Esophagus mucosa (tissue), 1 donor: ENCODE data around the gene ATF7. TPM values are rescaled to one million over a fixed set of nuclear protein-coding genes. Genes with fewer than 3 reads are reported as not detected.
"Not testable (repeated sequence)": the region's sequence is repeated elsewhere in the genome, so short reads cannot be mapped to it uniquely, and the experiment has no call there.

Source experiments
- ATAC-seq: fragments of 200-7000 bp; cut with Tn5 transposase; one replicate; pipeline ENCODE4 v1.9.1; 2020
- total RNA-seq: library from RNA; stranded (reverse); gene quantifications from one replicate; pipeline ENCODE4 v1.2.4, GENCODE V29; 2023
- donor health status: DM: yes; HTN: yes; CAD: no.

ATF7 gene
- 29.7 TPM for total RNA-seq

DNA sequence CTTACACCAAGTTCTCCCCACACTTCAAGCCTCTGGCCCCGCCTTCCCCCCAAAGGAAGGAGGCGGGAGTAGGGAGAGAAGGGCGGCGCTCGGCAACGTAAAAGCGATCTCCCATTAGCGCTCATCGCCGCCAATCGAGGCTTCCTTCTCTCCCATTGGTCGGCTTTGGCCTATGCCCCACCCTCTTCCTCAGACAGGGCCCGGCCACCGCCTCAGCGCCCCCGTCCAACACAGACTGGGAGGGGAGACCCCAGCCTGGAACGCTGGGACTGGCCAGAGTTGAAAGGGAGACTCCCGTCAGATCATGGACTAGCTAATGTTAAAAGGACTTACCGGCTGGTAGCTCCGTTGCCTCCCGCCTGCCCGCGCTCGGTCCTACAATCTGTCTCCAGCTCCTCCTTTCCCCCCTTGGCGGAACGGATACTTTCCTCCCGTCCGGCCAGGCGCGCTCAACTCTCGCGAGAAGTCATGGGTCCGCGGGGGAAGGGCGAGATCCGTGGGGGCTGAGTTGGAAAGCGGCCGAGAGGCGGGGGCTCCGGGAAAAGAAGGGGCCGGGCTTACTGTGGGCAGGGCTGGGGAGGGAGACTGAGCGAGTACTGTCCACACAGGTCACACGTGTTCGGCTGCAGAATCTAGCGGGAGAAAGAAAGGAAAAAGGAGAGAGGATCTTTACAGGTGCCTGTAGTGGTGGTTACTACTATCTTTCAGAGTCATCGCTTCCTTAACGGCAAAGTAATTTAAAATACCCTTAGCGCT lies at the start of gene ATF7:
Gene ATF7, minus strand, starts transcription at position 437 of the 756 bp plus-strand sequence. CDS start 25,382 bp downstream, outside the sequence.
- ATAC-seq, result peak; percentile 98

- ATAC-seq, result no peak
These were observed 49.0 kb upstream of the ATF7 start for GRCh38 chr12:53674977-53675700.

DNA sequence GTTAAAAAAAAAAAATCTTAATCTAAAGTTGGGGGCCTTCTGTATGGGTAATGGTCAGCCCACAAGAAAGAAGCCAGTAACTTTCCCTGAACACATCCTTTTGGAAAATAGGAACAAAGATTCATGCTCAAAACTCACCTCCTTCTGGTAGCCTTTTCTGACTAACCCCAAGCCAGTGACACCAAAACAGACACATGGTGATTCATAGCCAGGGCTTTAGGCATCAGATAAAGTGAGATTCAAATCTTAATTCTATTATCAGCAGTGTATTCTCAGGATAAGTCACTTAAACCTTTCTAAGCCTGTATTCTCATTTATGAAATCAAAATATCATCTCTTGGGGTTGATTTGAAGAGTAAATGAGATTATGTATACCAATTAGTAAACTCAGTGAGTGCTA lies 44.8 kb upstream of the ATF7 start:
- no peak for ATAC-seq

- no peak for ATAC-seq
These were observed 44.1 kb upstream of the ATF7 start for GRCh38 chr12:53670308-53670707.

- ATAC-seq, result no peak
These were observed 40.9 kb upstream of the ATF7 start for GRCh38 chr12:53667080-53667479.

DNA sequence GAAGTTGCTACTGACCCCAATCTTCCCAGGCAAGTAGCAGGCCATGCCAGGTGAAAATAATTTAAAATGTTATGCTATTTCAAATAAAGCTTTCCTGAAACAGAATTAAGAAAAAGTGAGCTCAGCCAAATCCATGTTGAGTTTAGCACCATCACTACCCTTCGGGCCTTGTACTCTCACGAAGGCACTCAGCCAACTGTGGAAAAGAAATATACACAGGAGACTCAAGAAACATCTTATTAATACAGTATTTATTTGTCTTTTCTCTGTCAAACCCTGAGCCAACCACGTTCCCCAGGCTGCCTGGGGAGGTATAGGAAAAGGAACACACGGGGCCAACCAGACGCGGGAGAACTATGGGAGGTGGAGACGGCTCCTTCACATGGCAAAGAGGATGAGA lies 38.8 kb upstream of the ATF7 start:
- no peak for ATAC-seq

- ATAC-seq, result no peak
These were observed 38.0 kb upstream of the ATF7 start for GRCh38 chr12:53664191-53664590.

GRCh38 chr12:53660041-53660440 lies 33.9 kb upstream of the ATF7 start:
- ATAC-seq, result no peak

- no peak for ATAC-seq
These were observed 33.4 kb upstream of the ATF7 start for GRCh38 chr12:53659571-53659981.

GRCh38 chr12:53659011-53659551 lies 32.9 kb upstream of the ATF7 start:
- peak; percentile 86 for ATAC-seq

DNA sequence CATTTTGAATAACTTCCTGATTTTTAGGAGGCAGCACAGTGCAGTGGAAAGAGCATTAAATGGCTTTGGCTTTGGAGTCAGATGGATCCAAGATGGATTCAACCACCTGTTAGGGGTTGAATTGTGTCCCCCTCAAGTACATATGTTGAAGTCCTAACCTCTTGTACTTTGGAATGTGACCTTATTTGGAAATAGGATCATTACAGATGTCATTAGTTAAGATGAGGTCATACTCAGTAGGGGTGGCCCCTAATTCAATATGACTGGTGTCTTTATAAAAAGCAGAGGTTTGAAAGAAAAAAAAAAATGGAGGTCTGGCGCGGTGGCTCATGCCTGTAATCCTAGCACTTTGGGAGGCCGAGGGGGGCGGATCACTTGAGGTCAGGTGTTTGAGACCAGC lies 30.9 kb upstream of the ATF7 start:
- no peak for ATAC-seq

- no peak for ATAC-seq
These were observed 27.4 kb upstream of the ATF7 start for GRCh38 chr12:53653595-53653994.

DNA sequence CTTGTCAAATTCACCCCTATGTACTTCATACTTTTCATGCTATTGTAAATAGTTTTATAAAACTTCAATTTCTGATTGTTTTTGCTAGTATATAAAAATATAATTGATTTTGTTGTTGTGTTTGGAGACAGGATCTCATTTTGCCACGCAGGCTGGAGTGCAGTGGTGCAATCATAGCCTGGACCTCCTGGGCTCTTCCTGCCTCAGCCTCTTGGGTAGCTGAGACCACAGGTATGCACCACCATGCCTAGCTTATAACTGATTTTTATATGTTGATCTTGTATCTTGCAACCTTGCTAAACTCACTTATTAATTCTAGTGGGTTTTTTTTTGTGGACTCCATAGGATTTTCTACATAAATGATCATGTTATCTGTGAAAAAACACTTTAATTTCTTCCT lies 26.2 kb upstream of the ATF7 start:
- no peak for ATAC-seq

- ATAC-seq, result no peak
These were observed 25.6 kb upstream of the ATF7 start for GRCh38 chr12:53651737-53652136.

DNA sequence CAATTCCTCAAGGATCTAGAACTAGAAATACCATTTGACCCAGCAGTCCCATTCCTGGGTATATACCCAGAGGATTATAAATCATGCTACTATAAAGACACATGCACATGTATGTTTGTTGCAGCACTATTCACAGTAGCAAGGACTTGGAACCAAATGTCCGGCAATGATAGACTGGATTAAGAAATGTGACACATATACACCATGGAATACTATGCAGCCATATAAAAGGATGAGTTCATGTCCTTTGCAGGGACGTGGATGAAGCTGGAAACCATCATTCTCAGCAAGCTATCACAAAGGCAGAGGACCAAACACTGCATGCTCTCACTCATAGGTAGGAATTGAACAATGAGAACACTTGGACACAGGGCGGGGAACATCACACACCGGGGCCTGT lies 20.1 kb upstream of the ATF7 start:
- ATAC-seq, result not testable (repeated sequence)

GRCh38 chr12:53645165-53645564 lies 19.0 kb upstream of the ATF7 start:
- ATAC-seq, result no peak

GRCh38 chr12:53644133-53644532 lies 18.0 kb upstream of the ATF7 start:
- no peak for ATAC-seq

GRCh38 chr12:53643232-53643979 lies 17.2 kb upstream of the ATF7 start:
- no peak for ATAC-seq

DNA sequence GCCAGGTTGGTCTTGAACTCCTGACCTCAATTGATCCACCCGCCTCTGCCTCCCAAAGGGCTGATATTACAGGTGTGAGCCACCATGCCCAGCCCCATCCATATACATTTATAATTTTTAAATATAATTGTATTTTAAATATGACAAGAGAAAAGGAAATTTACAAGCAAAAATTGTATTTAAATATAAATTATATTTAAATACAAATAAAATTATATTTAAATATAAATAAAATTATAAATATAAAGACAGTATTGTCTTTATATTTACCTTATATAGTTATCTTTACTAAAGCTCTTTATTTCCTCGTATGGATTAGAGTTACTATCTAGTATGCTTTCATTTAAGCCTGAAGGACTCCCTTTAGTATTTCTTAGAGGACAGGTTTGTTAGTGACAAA lies 11.9 kb upstream of the ATF7 start:
- no peak for ATAC-seq

DNA sequence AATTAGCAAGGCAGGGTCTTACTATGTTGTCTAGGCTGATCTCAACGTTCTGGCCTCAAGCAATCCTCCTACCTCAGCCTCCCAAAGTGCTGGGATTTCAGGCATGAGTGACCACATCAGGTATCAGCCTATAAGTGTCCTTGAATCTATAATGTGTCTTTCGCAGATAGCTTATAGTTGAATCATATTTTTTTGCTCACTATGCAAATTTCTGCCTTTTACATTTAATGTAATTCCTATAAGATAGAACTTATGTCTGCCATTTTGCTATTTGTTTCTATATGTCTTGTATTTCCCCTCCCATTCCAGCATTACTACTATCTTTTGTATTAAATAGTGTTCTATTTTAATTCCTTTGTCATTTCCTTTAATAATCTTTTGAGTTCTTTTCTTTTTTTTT lies 10.5 kb upstream of the ATF7 start:
- ATAC-seq, result no peak

DNA sequence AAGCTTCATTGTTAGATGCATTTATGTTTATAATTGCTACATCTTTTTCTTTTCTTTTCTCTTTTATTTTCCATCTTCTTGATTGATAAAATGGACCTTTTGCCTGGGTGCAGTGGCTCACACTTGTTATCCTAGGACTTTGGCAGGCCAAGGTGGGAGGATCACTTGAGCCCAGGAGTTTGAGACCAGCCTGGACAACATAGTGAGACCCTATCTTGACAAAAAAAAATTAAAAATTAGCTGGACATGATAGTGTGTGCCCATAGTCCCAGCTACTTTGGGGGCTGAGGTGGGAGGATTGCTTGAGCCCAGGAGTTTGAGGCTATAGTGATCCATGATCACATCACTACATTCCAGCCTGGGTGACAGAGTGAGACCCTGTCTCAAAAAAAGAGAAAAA lies 9.5 kb upstream of the ATF7 start:
- ATAC-seq, result not testable (repeated sequence)

- no peak for ATAC-seq
These were observed 5.5 kb upstream of the ATF7 start for GRCh38 chr12:53631721-53632120.

- no peak for ATAC-seq
These were observed 1.7 kb upstream of the ATF7 start for GRCh38 chr12:53627919-53628318.
